K562 (cell line): ENCODE measurements around the gene NKX2-8. TPM values are rescaled to one million over a fixed set of nuclear protein-coding genes. Genes with fewer than 3 reads are reported as not detected.
A peak's percentile ranks its signal among the peaks of the same experiment; 100 is the strongest.

Experiments used
- ATAC-seq: fragments of 200-7000 bp; cut with Tn5 transposase; 3 replicates; pipeline ENCODE4 v1.9.1; 2020; ENCODE audit warnings: moderate library complexity
- BruUV-seq: library from RNA; stranded (reverse); fragments of 400-500 nt; replicated peaks from 2 replicates; lab custom pipeline; 2021; lab: Mats Ljungman, UMichigan
- CTCF ChIA-PET: fragments of 300-600 bp; formaldehyde crosslinking; extraction: SDS; loops from one replicate; lab custom pipeline; 2021; ENCODE audit warnings: low intra/inter-chr PET ratio; lab: Yijun Ruan, JAX
- POLR2A ChIA-PET: fragments of 300-600, 350-650 bp; sonication (Branson Sonifier 250); formaldehyde crosslinking; extraction: SDS; loops from one replicate; lab custom pipeline; 2021; ENCODE audit warnings: antibody characterized with exemption, inconsistent platforms; lab: Yijun Ruan, JAX
- DNase-seq, 4 experiments: peaks; one replicate each; pipeline versions ENCODE4 v3.0.0 to v3.0.0-alpha.2; 2011 to 2018; ENCODE audit warnings: low spot score in 3 of 4, mixed read lengths in 3 of 4; ENCODE audit errors: extremely low read depth in 1 of 4
- FAIRE-seq: peaks from 2 replicates; lab custom pipeline; 2011; peaks lifted over from hg19 to GRCh38; lab: Jason Lieb, UNC
- H2AFZ ChIP-seq: 2 replicates; pipeline ENCODE4 v1.6.0; 2011; ENCODE audit warnings: low read depth, low read length, control low read depth, inconsistent platforms
- H3K27ac ChIP-seq: fragments of 200-600 bp; 3 replicates; pipeline ENCODE4 v1.8.0; 2011; ENCODE audit warnings: low read depth, mild to moderate bottlenecking, control low read depth, inconsistent platforms, low read length, moderate library complexity, mixed read lengths; ENCODE audit errors: extremely low read depth
- H3K27me3 ChIP-seq, 2 experiments: fragments of 300-600 bp in 1 of 2; 2 replicates in 1 of 2; 3 replicates in 1 of 2; pipeline versions ENCODE4 v1.6.0 to v1.8.0; 2011; ENCODE audit warnings: inconsistent platforms in 2 of 2, low read length in 2 of 2, mild to moderate bottlenecking in 1 of 2, mixed read lengths in 1 of 2, moderate library complexity in 1 of 2; ENCODE audit not compliant: control insufficient read depth in 2 of 2, insufficient read depth in 2 of 2
- H3K36me3 ChIP-seq: fragments of 300-600 bp; 3 replicates; pipeline ENCODE4 v1.8.0; 2011; ENCODE audit warnings: mild to moderate bottlenecking, low read length, inconsistent platforms; ENCODE audit not compliant: control insufficient read depth, insufficient read depth
- H3K4me1 ChIP-seq, 2 experiments: fragments of 200-600 bp in 1 of 2; replicated peaks in 1 of 2; 2 replicates in 1 of 2; 3 replicates in 1 of 2; pipeline versions ENCODE4 v1.5.1 to v1.8.0; 2011; ENCODE audit warnings: inconsistent platforms in 2 of 2, low read length in 2 of 2, mild to moderate bottlenecking in 1 of 2, mixed read lengths in 1 of 2, moderate library complexity in 1 of 2; ENCODE audit not compliant: control insufficient read depth in 2 of 2, insufficient read depth in 2 of 2
- H3K4me2 ChIP-seq: 2 replicates; pipeline ENCODE4 v1.6.1; 2011; ENCODE audit warnings: low read length, control low read depth, inconsistent platforms, mixed read lengths; ENCODE audit not compliant: insufficient read depth
- H3K4me3 ChIP-seq: fragments of 200-600 bp; sonication (generic), shearing (Covaris generic); 2 replicates; pipeline ENCODE4 v1.5.1; 2016; ENCODE audit warnings: control low read depth, inconsistent platforms
- H3K79me2 ChIP-seq: fragments of 200-600 bp; 3 replicates; pipeline ENCODE4 v1.8.0; 2011; ENCODE audit warnings: low read length, inconsistent platforms; ENCODE audit not compliant: control insufficient read depth, insufficient read depth
- H3K9ac ChIP-seq, 2 experiments: 2 replicates each; pipeline versions ENCODE4 v1.6.0 to v1.6.1; 2011; ENCODE audit warnings: low read depth in 2 of 2, low read length in 2 of 2, control low read depth in 1 of 2, inconsistent platforms in 1 of 2, mild to moderate bottlenecking in 1 of 2, mixed read lengths in 1 of 2; ENCODE audit not compliant: insufficient read depth in 1 of 2
- H3K9me1 ChIP-seq: one replicate; pipeline ENCODE4 v1.6.0; 2011; ENCODE audit warnings: inconsistent platforms, mild to moderate bottlenecking, low read length, moderate library complexity; ENCODE audit not compliant: control insufficient read depth, insufficient read depth
- H3K9me3 ChIP-seq: replicated peaks from 2 replicates; pipeline ENCODE4 v1.5.1; 2011; ENCODE audit warnings: low read depth, low read length, inconsistent platforms; ENCODE audit not compliant: control insufficient read depth, insufficient read depth
- H4K20me1 ChIP-seq: replicated peaks from 2 replicates; pipeline ENCODE4 v1.6.1; 2011; ENCODE audit warnings: low read length, inconsistent platforms, mixed read lengths; ENCODE audit not compliant: control insufficient read depth, insufficient read depth
- CHCHD3 ChIP-seq: fragments of 250-450 bp; sonication (Bioruptor Pico); IDR thresholded peaks from 2 replicates; pipeline ENCODE4 v2.1.2; 2022; ENCODE audit warnings: mild to moderate bottlenecking
- JUN ChIP-seq, 2 experiments: sonication (generic) in 1 of 2; formaldehyde crosslinking in 1 of 2; IDR thresholded peaks; 2 replicates each; pipeline versions ENCODE4 v1.6.1 to v1.8.0; 2012 to 2022; ENCODE audit warnings: borderline replicate concordance in 2 of 2, mild to moderate bottlenecking in 2 of 2, improper control_type of control experiment in 1 of 2, low read depth in 1 of 2, low read length in 1 of 2, missing genetic modification reagents in 1 of 2
- MED1 ChIP-seq: sonication (generic); formaldehyde crosslinking; IDR thresholded peaks from 2 replicates; pipeline ENCODE4 v1.8.1; 2023; ENCODE audit warnings: missing genetic modification reagents, borderline replicate concordance
- MTA3 ChIP-seq: fragments of 450-650 bp; formaldehyde crosslinking; IDR thresholded peaks from 2 replicates; pipeline ENCODE4 v1.6.1; 2017; ENCODE audit warnings: mild to moderate bottlenecking, borderline replicate concordance
- NFE2L1 ChIP-seq: fragments of 450-650 bp; IDR thresholded peaks from 2 replicates; pipeline ENCODE4 v1.6.1; 2016; ENCODE audit warnings: missing genetic modification characterization, low read depth, mild to moderate bottlenecking, missing compliant biosample characterization, moderate library complexity, borderline replicate concordance
- POLR2AphosphoS5 ChIP-seq: IDR thresholded peaks from 2 replicates; pipeline ENCODE4 v1.6.1; 2011; ENCODE audit warnings: mild to moderate bottlenecking, low read depth, low read length, moderate library complexity; ENCODE audit not compliant: control insufficient read depth, insufficient read depth
- PRMT5 ChIP-seq: sonication (generic); formaldehyde crosslinking; IDR thresholded peaks from 2 replicates; pipeline ENCODE4 v1.5.0; 2020; ENCODE audit warnings: missing genetic modification reagents
- SMAD2 ChIP-seq: fragments of 150-350 bp; IDR thresholded peaks from 2 replicates; pipeline ENCODE4 v1.6.1; 2014; ENCODE audit warnings: low read depth, mild to moderate bottlenecking, low read length
- ZNF354B ChIP-seq: fragments of 250-450 bp; sonication (Bioruptor Pico); IDR thresholded peaks from 2 replicates; pipeline ENCODE4 v1.4.0; 2020
- WGBS: fragments of 100-300 bp; shearing (Covaris generic); methylation state at CpG from one replicate; pipeline ENCODE4 v1.1.6; 2016; ENCODE audit warnings: low coverage, mixed read lengths; ENCODE audit not compliant: insufficient coverage; ENCODE audit errors: missing lambda C conversion rate; 5-methylcytosine and 5-hydroxymethylcytosine counted together
- in situ Hi-C: fragments of 300-500 bp; cut with MboI; formaldehyde crosslinking; loops from 4 replicates; pipeline ENCODE4 v1.15.0; 2018; ENCODE audit warnings: inconsistent platforms, mixed read lengths
- intact Hi-C: fragments of 100-400 bp; cut with micrococcal nuclease; formaldehyde crosslinking; loops from 2 replicates; pipeline ENCODE4 v1.14.2; 2022
- polyA plus RNA-seq, 8 experiments: library from polyadenylated mRNA; depleted of rRNA in 4 of 8; stranded (reverse) in 5 of 8; unstranded in 3 of 8; fragments of >200 nt; fragmentation: Nextera tagmentation in 2 of 8; fragmentation: Illumina TruSeq in 1 of 8; extraction: Ambion mirVana in 2 of 8; extraction: Trizol in 1 of 8; gene quantifications; 2 replicates each; pipeline versions ENCODE4 v1.2.1 to v1.2.3, GENCODE V29; 2011 to 2014; ENCODE audit warnings: inconsistent platforms in 1 of 8, missing spikeins in 1 of 8
- total RNA-seq, 7 experiments: library from RNA; depleted of rRNA in 6 of 7; stranded (reverse); fragments of >200 nt in 6 of 7; fragmentation: Illumina TruSeq in 2 of 7; extraction: Trizol in 2 of 7; gene quantifications; 2 replicates each; pipeline versions ENCODE4 v1.2.1 to v1.2.3, GENCODE V29; 2011 to 2021; ENCODE audit warnings: low replicate concordance in 1 of 7
- TF ChIP-seq, protein P1 (sequence below): sonication (generic); formaldehyde crosslinking; IDR thresholded peaks from 2 replicates; pipeline ENCODE4 v1.8.0; 2022; ENCODE audit warnings: mild to moderate bottlenecking, missing genetic modification reagents
- TF ChIP-seq, protein P2 (sequence below): IDR thresholded peaks from 2 replicates; pipeline ENCODE4 v1.6.1; 2011; ENCODE audit not compliant: insufficient read length; ENCODE audit errors: extremely low read depth
- TF ChIP-seq, protein P3 (sequence below), 3 experiments: IDR thresholded peaks in 2 of 3; conservative IDR thresholded peaks in 1 of 3; 2 replicates each; pipeline ENCODE4 v1.5.1; 2011 to 2012; ENCODE audit warnings: low read length in 3 of 3, mild to moderate bottlenecking in 3 of 3, control low read depth in 2 of 3, improper control_type of control experiment in 1 of 3, inconsistent platforms in 1 of 3, low read depth in 1 of 3, mixed read lengths in 1 of 3, moderate library complexity in 1 of 3; ENCODE audit not compliant: insufficient read depth in 2 of 3

The NKX2-8 gene
- total and polyA plus RNA-seq, 9 of the 15 experiments (the other 6 are each of a cell fraction or from before 2014, with no cell fraction given) = not detected

DNA sequence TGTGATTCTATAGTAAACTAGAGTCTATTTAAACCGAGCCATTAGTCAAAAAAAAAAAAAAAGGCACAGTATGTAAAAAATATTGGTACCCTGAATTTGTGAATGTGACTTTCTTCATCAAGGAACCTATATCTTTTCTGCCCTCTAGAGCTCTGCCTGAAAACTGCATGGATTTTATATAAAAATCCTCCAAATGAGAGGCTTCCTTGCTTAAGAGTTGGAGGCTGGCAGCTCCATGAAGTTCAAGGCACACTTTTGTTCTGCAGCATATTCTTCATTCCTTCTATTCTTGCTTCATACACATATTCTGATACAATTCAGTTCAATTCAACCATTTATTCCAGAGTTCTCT lies 23.1 kb upstream of the NKX2-8 start (continued):
- TF ChIP-seq, protein P1, sequence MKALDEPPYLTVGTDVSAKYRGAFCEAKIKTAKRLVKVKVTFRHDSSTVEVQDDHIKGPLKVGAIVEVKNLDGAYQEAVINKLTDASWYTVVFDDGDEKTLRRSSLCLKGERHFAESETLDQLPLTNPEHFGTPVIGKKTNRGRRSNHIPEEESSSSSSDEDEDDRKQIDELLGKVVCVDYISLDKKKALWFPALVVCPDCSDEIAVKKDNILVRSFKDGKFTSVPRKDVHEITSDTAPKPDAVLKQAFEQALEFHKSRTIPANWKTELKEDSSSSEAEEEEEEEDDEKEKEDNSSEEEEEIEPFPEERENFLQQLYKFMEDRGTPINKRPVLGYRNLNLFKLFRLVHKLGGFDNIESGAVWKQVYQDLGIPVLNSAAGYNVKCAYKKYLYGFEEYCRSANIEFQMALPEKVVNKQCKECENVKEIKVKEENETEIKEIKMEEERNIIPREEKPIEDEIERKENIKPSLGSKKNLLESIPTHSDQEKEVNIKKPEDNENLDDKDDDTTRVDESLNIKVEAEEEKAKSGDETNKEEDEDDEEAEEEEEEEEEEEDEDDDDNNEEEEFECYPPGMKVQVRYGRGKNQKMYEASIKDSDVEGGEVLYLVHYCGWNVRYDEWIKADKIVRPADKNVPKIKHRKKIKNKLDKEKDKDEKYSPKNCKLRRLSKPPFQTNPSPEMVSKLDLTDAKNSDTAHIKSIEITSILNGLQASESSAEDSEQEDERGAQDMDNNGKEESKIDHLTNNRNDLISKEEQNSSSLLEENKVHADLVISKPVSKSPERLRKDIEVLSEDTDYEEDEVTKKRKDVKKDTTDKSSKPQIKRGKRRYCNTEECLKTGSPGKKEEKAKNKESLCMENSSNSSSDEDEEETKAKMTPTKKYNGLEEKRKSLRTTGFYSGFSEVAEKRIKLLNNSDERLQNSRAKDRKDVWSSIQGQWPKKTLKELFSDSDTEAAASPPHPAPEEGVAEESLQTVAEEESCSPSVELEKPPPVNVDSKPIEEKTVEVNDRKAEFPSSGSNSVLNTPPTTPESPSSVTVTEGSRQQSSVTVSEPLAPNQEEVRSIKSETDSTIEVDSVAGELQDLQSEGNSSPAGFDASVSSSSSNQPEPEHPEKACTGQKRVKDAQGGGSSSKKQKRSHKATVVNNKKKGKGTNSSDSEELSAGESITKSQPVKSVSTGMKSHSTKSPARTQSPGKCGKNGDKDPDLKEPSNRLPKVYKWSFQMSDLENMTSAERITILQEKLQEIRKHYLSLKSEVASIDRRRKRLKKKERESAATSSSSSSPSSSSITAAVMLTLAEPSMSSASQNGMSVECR (CRISPR knock-in tag) = no peak
- no peak for TF ChIP-seq MED1
- TF ChIP-seq POLR2AphosphoS5 = no peak

DNA sequence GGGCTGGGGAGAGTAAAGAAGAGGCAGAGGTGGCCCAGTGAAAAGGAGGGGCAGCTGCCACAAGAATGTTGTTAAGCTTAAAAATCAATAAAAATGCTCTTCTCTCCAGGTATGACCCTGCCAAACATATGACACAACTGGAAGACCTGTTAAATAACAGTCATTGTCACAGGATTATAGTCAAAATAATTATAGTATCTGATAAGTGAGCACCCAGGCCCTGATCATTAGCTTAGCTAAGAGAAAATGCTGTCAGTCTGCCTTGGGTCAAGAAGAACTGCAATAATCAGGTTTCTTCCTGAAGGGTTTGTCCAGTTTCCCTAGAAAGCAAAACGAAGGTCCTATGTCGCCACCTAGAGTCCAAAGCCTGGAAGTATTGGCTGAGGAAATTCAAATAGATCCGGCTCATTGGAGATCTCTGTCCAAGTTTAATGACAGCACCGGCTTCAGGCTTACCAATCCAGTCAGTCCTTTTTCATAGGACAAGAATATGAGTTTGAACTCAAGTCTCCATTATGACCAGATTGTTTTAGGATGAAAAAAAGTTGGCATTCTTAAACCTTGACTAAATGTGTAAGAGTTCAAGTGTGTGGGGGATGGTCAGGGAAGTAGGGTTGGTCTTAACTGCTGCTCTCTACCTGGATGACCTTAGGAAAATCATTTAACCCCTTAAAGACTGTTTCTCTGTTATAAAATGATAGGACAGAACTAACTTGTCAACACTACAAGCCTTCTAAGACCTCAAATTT lies 22.5 kb upstream of the NKX2-8 start:
- Histone ChIP-seq H3K79me2 (no peaks in the 10 kb centered on the region), H3K4me3 (no peak overlapping the region), H3K9me3 (no peaks in the 10 kb centered on the region), H3K36me3 (no peaks in the 10 kb centered on the region), H2AFZ (no peak overlapping the region), H3K4me2 (no peak overlapping the region), H3K9me1 (no peaks in the 10 kb centered on the region), H4K20me1 (0 out of 2 replicates have a peak, but pooled peaks cover 4% of the 10 kb centered on the region), H3K9ac (no peak overlapping the region), H3K4me1 (no peaks in the 10 kb centered on the region), H3K27ac (no peak overlapping the region), H3K27me3 (no peaks in the 10 kb centered on the region; a peak in 2 of 5 replicates)
- BruUV-seq = no TSS peak
- ATAC-seq (peak; percentile 83), DNase-seq (peak; percentile 41 to 73 (median 56)), FAIRE-seq (peak; percentile 88)
- in situ Hi-C loops = no loop called here
- intact Hi-C loops = loop anchor here (1.0 to 10.0 kb wide), 3 partner anchors 52 to 720 kb away; no protein-coding TSS in a partner anchor
- WGBS = 2% methylated on average over 4 of the region's 4 CpGs
- CTCF ChIA-PET = interaction anchor here (1.3 to 1.9 kb wide), 2 partner anchors 51 to 535 kb away, joined by 7 to 9 read pairs; no protein-coding TSS in a partner anchor
- POLR2A ChIA-PET = interaction anchor here (0.8 kb wide), 1 partner anchor 61 kb away, joined by 3 read pairs; no protein-coding TSS in a partner anchor
- TF ChIP-seq JUN (IDR thresholded peaks at IDR 0.05; ENCODE audit: borderline replicate concordance, low read depth, low read length) = no peak
- TF ChIP-seq JUN (CRISPR knock-in tag; IDR thresholded peaks at IDR 0.05; ENCODE audit: borderline replicate concordance) = no peak
- TF ChIP-seq ZNF354B (CRISPR knock-in tag) = no peak
- TF ChIP-seq SMAD2 = no peak
- no peak for TF ChIP-seq PRMT5 (CRISPR knock-in tag)
- TF ChIP-seq CHCHD3 (CRISPR knock-in tag) = no peak
- TF ChIP-seq MTA3 = no peak
- TF ChIP-seq, protein P2, sequence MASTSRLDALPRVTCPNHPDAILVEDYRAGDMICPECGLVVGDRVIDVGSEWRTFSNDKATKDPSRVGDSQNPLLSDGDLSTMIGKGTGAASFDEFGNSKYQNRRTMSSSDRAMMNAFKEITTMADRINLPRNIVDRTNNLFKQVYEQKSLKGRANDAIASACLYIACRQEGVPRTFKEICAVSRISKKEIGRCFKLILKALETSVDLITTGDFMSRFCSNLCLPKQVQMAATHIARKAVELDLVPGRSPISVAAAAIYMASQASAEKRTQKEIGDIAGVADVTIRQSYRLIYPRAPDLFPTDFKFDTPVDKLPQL = no peak
- TF ChIP-seq NFE2L1 (tag) = no peak
- TF ChIP-seq, protein P3, sequence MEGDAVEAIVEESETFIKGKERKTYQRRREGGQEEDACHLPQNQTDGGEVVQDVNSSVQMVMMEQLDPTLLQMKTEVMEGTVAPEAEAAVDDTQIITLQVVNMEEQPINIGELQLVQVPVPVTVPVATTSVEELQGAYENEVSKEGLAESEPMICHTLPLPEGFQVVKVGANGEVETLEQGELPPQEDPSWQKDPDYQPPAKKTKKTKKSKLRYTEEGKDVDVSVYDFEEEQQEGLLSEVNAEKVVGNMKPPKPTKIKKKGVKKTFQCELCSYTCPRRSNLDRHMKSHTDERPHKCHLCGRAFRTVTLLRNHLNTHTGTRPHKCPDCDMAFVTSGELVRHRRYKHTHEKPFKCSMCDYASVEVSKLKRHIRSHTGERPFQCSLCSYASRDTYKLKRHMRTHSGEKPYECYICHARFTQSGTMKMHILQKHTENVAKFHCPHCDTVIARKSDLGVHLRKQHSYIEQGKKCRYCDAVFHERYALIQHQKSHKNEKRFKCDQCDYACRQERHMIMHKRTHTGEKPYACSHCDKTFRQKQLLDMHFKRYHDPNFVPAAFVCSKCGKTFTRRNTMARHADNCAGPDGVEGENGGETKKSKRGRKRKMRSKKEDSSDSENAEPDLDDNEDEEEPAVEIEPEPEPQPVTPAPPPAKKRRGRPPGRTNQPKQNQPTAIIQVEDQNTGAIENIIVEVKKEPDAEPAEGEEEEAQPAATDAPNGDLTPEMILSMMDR (IDR thresholded peaks at IDR 0.05 in 2 of 3, conservative IDR thresholded peaks at IDR 0.05 in 1 of 3; ENCODE audit: insufficient read depth in 2 of 3, low read depth in 1 of 3, low read length in 3 of 3) = peak; percentile 63 to 81 (median 67); a peak in 5 of 6 replicates
